Fibroblast of mammary gland (primary cell): ENCODE results near the gene RARRES2.

ENCODE experiments used
- DNase-seq: peaks from one replicate; pipeline ENCODE4 v3.0.0-alpha.2; 2010; ENCODE audit warnings: low read depth
- H3K4me3 ChIP-seq: 2 replicates; pipeline ENCODE4 v1.5.1; 2011; ENCODE audit warnings: low read depth, mild to moderate bottlenecking, low read length, moderate library complexity; ENCODE audit not compliant: control insufficient read depth
- CTCF ChIP-seq: conservative IDR thresholded peaks from 2 replicates; pipeline ENCODE4 v1.5.1; 2011; ENCODE audit warnings: low read depth, low read length, inconsistent platforms; ENCODE audit not compliant: control insufficient read depth, insufficient read depth

Gene RARRES2

GRCh38 chr7:150332852-150333635 lies 8.4 kb downstream of the RARRES2 start:
- no peak for DNase-seq
- TF ChIP-seq CTCF, result no peak
- no peak overlapping the region for H3K4me3 ChIP-seq

GRCh38 chr7:150330211-150330885 lies 11.1 kb downstream of the RARRES2 start:
- no peak for TF ChIP-seq CTCF
- no peak overlapping the region for H3K4me3 ChIP-seq
- no peak for DNase-seq

- no peak for TF ChIP-seq CTCF
- DNase-seq, result no peak
- no peak overlapping the region for H3K4me3 ChIP-seq
These were observed 11.9 kb downstream of the RARRES2 start for GRCh38 chr7:150329331-150330120.

GRCh38 chr7:150327308-150327707 lies 14.1 kb downstream of the RARRES2 start:
- no peak overlapping the region for H3K4me3 ChIP-seq
- TF ChIP-seq CTCF, result no peak
- no peak for DNase-seq

- DNase-seq, result no peak
- TF ChIP-seq CTCF, result no peak
- no peak overlapping the region for H3K4me3 ChIP-seq
These were observed 14.7 kb downstream of the RARRES2 start for GRCh38 chr7:150326657-150327268.

GRCh38 chr7:150325901-150326300 lies 15.5 kb downstream of the RARRES2 start:
- H3K4me3 ChIP-seq, result no peak overlapping the region
- no peak for TF ChIP-seq CTCF
- no peak for DNase-seq
